Ovary (tissue), 3 donors: ENCODE results near the gene RSBN1L.

ENCODE experiments used
- EP300 ChIP-seq: sonication (generic); formaldehyde crosslinking; IDR thresholded peaks from one replicate; pipeline ENCODE4 v1.6.1; 2017; ENCODE audit warnings: antibody characterized with exemption
- POLR2A ChIP-seq: fragments of 450-650 bp; IDR thresholded peaks from one replicate; pipeline ENCODE4 v1.6.1; 2017; ENCODE audit warnings: antibody characterized with exemption, mild to moderate bottlenecking, moderate library complexity
- TF ChIP-seq, protein P1 (sequence below), 3 donors: fragments of 450-650 bp in 2 of 3; fragments of 200-600 bp in 1 of 3; IDR thresholded peaks; one replicate each; pipeline versions ENCODE4 v1.5.1 to v1.8.0; 2016 to 2022; ENCODE audit warnings: antibody characterized with exemption in 3 of 3, mild to moderate bottlenecking in 1 of 3
- donor health status: DM: no; HTN: no; CAD: no.

GRCh38 chr7:77831481-77831880 lies 135.2 kb downstream of the RSBN1L start:
- TF ChIP-seq, protein P1, sequence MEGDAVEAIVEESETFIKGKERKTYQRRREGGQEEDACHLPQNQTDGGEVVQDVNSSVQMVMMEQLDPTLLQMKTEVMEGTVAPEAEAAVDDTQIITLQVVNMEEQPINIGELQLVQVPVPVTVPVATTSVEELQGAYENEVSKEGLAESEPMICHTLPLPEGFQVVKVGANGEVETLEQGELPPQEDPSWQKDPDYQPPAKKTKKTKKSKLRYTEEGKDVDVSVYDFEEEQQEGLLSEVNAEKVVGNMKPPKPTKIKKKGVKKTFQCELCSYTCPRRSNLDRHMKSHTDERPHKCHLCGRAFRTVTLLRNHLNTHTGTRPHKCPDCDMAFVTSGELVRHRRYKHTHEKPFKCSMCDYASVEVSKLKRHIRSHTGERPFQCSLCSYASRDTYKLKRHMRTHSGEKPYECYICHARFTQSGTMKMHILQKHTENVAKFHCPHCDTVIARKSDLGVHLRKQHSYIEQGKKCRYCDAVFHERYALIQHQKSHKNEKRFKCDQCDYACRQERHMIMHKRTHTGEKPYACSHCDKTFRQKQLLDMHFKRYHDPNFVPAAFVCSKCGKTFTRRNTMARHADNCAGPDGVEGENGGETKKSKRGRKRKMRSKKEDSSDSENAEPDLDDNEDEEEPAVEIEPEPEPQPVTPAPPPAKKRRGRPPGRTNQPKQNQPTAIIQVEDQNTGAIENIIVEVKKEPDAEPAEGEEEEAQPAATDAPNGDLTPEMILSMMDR (IDR thresholded peaks at IDR 0.05) = no peak
- TF ChIP-seq POLR2A (no peak), EP300 (no peak)
